GM06990 (cell line): Measurements from ENCODE around the gene HTATIP2.

Source experiments
- DNase-seq: peaks from one replicate; pipeline ENCODE4 v3.0.0-alpha.2; 2011; ENCODE audit not compliant: insufficient read length; ENCODE audit errors: extremely low read depth
- H3K27me3 ChIP-seq: replicated peaks from 2 replicates; pipeline ENCODE4 v1.6.0; 2011; ENCODE audit warnings: low read length; ENCODE audit not compliant: control insufficient read depth, insufficient read depth
- H3K36me3 ChIP-seq: 2 replicates; pipeline ENCODE4 v1.5.1; 2011; ENCODE audit warnings: low read length; ENCODE audit not compliant: control insufficient read depth, insufficient read depth
- H3K4me3 ChIP-seq: replicated peaks from 2 replicates; pipeline ENCODE4 v1.5.1; 2011; ENCODE audit warnings: low read depth, mild to moderate bottlenecking, control low read depth, low read length
- TF ChIP-seq, protein P1 (sequence below): IDR thresholded peaks from 2 replicates; pipeline ENCODE4 v1.5.1; 2011; ENCODE audit warnings: low read length, control low read depth, mild to moderate bottlenecking, inconsistent platforms; ENCODE audit not compliant: insufficient read depth, poor library complexity, severe bottlenecking

The HTATIP2 gene

DNA sequence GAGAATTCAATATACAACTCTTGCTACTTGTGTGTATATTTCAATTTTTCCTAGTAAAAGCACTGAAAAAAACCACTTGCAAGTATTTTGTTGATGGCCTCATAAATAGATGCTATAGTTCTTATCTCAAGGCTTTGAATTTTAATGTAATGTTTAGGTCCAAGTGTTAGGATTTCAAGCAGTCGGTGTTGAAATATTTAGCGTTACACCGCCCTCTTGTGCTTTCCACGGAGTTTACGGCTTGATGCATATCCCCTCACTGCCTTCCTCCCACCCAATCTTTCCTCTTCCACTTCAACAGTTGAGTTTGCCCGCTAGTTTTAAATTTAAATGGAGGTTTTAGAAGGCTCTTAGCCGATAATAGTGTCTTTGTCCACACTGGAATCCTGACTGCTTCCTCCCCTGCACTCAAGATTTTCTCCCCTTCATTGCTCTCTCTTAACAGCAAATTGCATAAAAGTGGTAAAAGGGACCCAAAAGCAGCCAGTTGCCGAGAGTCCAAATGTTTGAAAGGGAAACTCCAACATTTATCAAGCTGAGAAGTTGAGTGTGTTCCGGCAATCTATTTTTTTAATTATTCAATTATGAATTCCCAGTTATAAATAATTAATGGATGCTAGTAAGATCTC lies 25.9 kb upstream of the HTATIP2 start:
- Histone ChIP-seq H3K36me3 (no peaks in the 10 kb centered on the region), H3K27me3 (peaks cover 2% of the 10 kb centered on the region), H3K4me3 (no peak overlapping the region)
- peak; percentile 13 for DNase-seq
- TF ChIP-seq, protein P1, sequence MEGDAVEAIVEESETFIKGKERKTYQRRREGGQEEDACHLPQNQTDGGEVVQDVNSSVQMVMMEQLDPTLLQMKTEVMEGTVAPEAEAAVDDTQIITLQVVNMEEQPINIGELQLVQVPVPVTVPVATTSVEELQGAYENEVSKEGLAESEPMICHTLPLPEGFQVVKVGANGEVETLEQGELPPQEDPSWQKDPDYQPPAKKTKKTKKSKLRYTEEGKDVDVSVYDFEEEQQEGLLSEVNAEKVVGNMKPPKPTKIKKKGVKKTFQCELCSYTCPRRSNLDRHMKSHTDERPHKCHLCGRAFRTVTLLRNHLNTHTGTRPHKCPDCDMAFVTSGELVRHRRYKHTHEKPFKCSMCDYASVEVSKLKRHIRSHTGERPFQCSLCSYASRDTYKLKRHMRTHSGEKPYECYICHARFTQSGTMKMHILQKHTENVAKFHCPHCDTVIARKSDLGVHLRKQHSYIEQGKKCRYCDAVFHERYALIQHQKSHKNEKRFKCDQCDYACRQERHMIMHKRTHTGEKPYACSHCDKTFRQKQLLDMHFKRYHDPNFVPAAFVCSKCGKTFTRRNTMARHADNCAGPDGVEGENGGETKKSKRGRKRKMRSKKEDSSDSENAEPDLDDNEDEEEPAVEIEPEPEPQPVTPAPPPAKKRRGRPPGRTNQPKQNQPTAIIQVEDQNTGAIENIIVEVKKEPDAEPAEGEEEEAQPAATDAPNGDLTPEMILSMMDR = peak; percentile 54

DNA sequence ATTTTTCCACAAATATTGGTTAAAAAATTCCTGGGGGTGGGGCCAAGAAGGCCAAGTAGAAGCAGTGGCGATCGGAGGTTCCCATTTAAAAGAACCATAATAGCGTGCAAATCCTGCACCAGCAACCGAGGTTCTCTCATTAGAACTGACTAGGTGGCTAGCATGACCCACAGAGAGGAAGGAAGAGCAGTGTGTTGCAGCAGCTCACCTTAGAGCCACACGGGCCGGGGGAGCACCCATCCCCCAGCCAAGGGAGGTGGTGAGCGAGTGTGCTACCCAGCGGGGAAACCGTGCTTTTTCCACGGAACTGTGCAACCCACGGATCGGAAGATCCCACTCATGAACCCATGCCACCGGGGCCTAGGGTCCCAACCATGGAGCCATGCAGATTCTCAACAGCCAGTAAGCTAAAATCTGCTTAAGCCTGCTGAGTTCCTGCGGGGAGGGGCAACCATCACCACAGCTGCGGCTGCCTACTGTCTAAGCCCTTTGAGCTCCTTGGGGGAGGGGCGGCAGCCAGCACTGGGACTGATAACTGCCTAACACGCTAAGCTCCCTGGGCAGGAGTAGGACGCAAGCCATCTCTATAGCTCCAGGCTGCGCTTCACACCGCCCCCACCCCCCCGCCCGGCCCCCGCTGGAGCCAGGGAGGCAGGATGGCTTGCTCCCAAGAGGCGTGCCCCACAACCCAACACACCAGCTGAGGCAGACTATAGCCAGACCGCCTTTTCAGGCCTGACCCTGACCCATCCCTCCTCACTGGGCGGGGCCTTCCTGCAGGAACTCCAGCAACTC lies 21.0 kb upstream of the HTATIP2 start:
- DNase-seq = no peak
- TF ChIP-seq, protein P1 = no peak
- Histone ChIP-seq H3K4me3 (no peak overlapping the region), H3K36me3 (no peaks in the 10 kb centered on the region), H3K27me3 (peaks cover 2% of the 10 kb centered on the region)

DNA sequence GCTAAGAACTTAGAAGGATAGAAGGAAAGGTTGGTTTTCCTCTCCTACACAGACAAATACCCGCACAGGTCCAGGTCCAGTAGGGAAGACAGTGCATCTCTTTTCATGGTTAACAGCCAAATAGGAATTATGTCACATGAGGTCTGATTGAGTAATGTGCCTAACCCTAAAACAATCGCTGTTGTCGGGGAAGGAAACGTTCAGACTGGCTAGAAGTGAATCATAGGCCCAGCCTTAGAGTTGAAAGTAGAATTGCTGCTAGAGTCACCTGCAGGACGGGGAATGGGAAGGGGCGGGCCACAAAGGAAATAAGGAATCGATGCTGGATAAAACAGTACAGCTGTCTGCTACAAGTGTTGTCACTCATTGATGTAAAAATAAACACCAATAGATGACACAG lies 12.4 kb upstream of the HTATIP2 start:
- DNase-seq = no peak
- no peaks in the 10 kb centered on the region for H3K27me3 ChIP-seq
- H3K4me3 ChIP-seq = no peak overlapping the region
- TF ChIP-seq, protein P1 = no peak
- no peaks in the 10 kb centered on the region for H3K36me3 ChIP-seq

DNA sequence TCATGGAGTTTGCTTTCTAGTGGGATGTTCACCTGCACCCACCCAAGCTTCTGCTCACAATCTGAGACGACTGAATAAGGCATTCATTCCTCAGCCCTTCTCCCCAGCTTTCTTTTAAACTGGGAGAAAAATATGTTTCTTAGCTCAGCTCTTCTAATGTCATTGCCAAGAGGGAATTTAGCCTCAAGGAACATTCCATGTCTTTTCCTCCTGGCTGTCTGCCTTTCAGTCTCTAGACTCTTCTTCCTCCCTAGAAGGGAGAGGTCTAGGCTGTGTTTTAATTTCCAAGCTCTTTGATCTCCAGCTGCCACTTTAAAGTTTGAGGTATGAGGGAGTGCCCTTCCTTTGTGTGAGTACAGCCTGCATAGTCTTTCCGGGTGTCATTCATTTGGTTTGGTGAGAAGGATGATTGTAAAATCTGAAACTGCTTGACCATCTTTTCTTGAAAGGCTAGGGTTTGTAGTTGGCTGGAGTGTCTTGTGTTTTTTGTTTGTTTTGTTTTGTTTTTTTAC lies 11.7 kb upstream of the HTATIP2 start:
- Histone ChIP-seq H3K27me3 (no peaks in the 10 kb centered on the region), H3K4me3 (no peak overlapping the region), H3K36me3 (no peaks in the 10 kb centered on the region)
- TF ChIP-seq, protein P1 = no peak
- no peak for DNase-seq

DNA sequence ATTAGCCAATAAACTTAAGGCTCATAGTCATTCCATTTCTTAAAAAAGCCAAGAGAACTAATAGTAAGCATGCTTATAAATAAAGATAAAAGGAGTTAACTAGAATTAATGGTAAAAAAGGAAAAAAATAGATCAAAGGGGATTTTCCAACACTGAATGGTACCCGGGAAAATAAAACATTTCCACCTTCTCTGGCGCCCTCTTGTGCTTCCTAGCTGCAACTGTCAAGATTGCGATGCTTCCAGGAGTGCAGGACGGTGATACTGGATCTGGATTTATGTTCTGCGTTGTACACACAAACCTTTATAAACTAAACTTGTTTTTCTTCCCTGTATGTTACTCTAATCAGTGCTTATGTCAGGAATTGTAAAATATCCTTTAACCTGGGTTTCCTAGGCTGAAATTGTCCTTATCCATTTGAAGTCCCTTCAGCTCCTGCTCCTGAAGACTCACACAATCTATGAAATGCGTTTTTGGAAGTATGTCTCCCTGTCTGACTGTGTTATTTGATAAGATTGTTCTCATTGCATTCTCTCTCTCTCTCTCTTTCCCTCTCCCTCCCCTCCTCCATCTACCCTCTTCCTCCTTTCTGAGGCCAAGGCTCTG lies 9.6 kb upstream of the HTATIP2 start:
- TF ChIP-seq, protein P1 = peak; percentile 81
- no peak for DNase-seq
- H3K36me3 ChIP-seq = no peaks in the 10 kb centered on the region
- H3K27me3 ChIP-seq = no peaks in the 10 kb centered on the region
- H3K4me3 ChIP-seq = no peak overlapping the region
